Neural cell (in vitro differentiated cells): ENCODE measurements around the gene MTRFR. TPM values are rescaled to one million over a fixed set of nuclear protein-coding genes. Genes with fewer than 3 reads are reported as not detected.

Experiments used
- H2AFZ ChIP-seq: fragments of 200-600, 300-800 bp; sonication (generic), shearing (Covaris generic); 2 replicates; pipeline ENCODE4 v1.6.0; 2014; ENCODE audit warnings: low read depth, mild to moderate bottlenecking, antibody characterized with exemption, low read length, moderate library complexity
- H3F3A ChIP-seq: fragments of 200-600 bp; shearing (Covaris generic); 2 replicates; pipeline ENCODE4 v1.6.1; 2016; ENCODE audit warnings: mild to moderate bottlenecking, moderate library complexity, mixed read lengths, antibody characterized with exemption, low read length; ENCODE audit not compliant: insufficient read depth, poor library complexity, severe bottlenecking
- H3K27ac ChIP-seq: fragments of 200-600, 300-800 bp; sonication (generic), shearing (Covaris generic); 2 replicates; pipeline ENCODE4 v1.5.1; 2014; ENCODE audit warnings: mild to moderate bottlenecking, low read length, moderate library complexity
- H3K27me3 ChIP-seq: fragments of 300-800, 200-600 bp; sonication (generic), shearing (Covaris generic); 2 replicates; pipeline ENCODE4 v1.6.0; 2014; ENCODE audit warnings: mild to moderate bottlenecking, low read depth, low read length, moderate library complexity; ENCODE audit not compliant: insufficient read depth
- H3K36me3 ChIP-seq: fragments of 300-800, 200-600 bp; sonication (generic), shearing (Covaris generic); 2 replicates; pipeline ENCODE4 v1.5.1; 2014; ENCODE audit warnings: mild to moderate bottlenecking, antibody characterized with exemption, low read length, moderate library complexity; ENCODE audit not compliant: insufficient read depth
- H3K4me2 ChIP-seq: fragments of 300-800, 200-600 bp; sonication (generic), shearing (Covaris generic); 2 replicates; pipeline ENCODE4 v1.6.0; 2014; ENCODE audit warnings: mild to moderate bottlenecking, low read length
- H3K4me3 ChIP-seq: fragments of 300-800, 200-600 bp; sonication (generic), shearing (Covaris generic); 2 replicates; pipeline ENCODE4 v1.5.1; 2014; ENCODE audit warnings: mild to moderate bottlenecking, low read length, moderate library complexity
- H3K79me2 ChIP-seq: fragments of 200-600 bp; shearing (Covaris generic); replicated peaks from 2 replicates; pipeline ENCODE4 v1.6.0; 2014; ENCODE audit warnings: mild to moderate bottlenecking, low read length, moderate library complexity; ENCODE audit not compliant: insufficient read depth
- H3K9ac ChIP-seq: fragments of 300-800, 200-600 bp; sonication (generic), shearing (Covaris generic); 2 replicates; pipeline ENCODE4 v1.6.1; 2016; ENCODE audit warnings: mild to moderate bottlenecking, low read length, mixed read lengths
- H3K9me2 ChIP-seq: fragments of 200-600 bp; shearing (Covaris generic); 2 replicates; pipeline ENCODE4 v1.6.1; 2016; ENCODE audit warnings: mild to moderate bottlenecking, low read length, mixed read lengths; ENCODE audit not compliant: insufficient read depth
- H3K9me3 ChIP-seq: fragments of 200-600, 300-800 bp; sonication (generic), shearing (Covaris generic); 2 replicates; pipeline ENCODE4 v1.6.1; 2016; ENCODE audit warnings: mild to moderate bottlenecking, mixed run types, low read length, moderate library complexity, mixed read lengths
- H4K20me1 ChIP-seq: fragments of 200-600 bp; shearing (Covaris generic); 2 replicates; pipeline ENCODE4 v1.6.1; 2016; ENCODE audit warnings: mild to moderate bottlenecking, mixed run types; ENCODE audit not compliant: insufficient read depth
- EP300 ChIP-seq: fragments of 450-650 bp; conservative IDR thresholded peaks from 2 replicates; pipeline ENCODE4 v1.6.1; 2014; ENCODE audit warnings: antibody characterized with exemption, mild to moderate bottlenecking, moderate library complexity; ENCODE audit not compliant: poor library complexity, severe bottlenecking
- EZH2 ChIP-seq: fragments of 200-600, 300-800 bp; shearing (Covaris generic), sonication (generic); IDR thresholded peaks from 2 replicates; pipeline ENCODE4 v1.6.1; 2014; ENCODE audit warnings: antibody characterized with exemption, low read length, borderline replicate concordance, mild to moderate bottlenecking; ENCODE audit not compliant: insufficient read depth, poor library complexity, severe bottlenecking
- MXI1 ChIP-seq: fragments of 450-650 bp; conservative IDR thresholded peaks from 2 replicates; pipeline ENCODE4 v1.6.1; 2014; ENCODE audit warnings: antibody characterized with exemption, mild to moderate bottlenecking; ENCODE audit not compliant: poor library complexity, severe bottlenecking
- POLR2AphosphoS5 ChIP-seq: IDR thresholded peaks from 2 replicates; pipeline ENCODE4 v1.6.1; 2012
- RAD21 ChIP-seq: fragments of 450-650 bp; conservative IDR thresholded peaks from 2 replicates; pipeline ENCODE4 v1.6.1; 2014; ENCODE audit warnings: antibody characterized with exemption, mild to moderate bottlenecking, moderate library complexity
- SMC3 ChIP-seq: fragments of 450-650 bp; conservative IDR thresholded peaks from 2 replicates; pipeline ENCODE4 v1.6.1; 2014; ENCODE audit warnings: antibody characterized with exemption, mild to moderate bottlenecking, moderate library complexity; ENCODE audit not compliant: poor library complexity
- TAF1 ChIP-seq: IDR thresholded peaks from 2 replicates; pipeline ENCODE4 v1.6.1; 2012; ENCODE audit warnings: low read depth
- polyA plus RNA-seq: library from polyadenylated mRNA; depleted of rRNA; stranded (reverse); fragments of >200 nt; gene quantifications from 2 replicates; pipeline ENCODE4 v1.2.3, GENCODE V29; 2014
- TF ChIP-seq, protein P1 (sequence below): fragments of 450-650 bp; IDR thresholded peaks from 2 replicates; pipeline ENCODE4 v1.5.1; 2014; ENCODE audit warnings: antibody characterized with exemption, mild to moderate bottlenecking, moderate library complexity; ENCODE audit not compliant: poor library complexity, severe bottlenecking
- TF ChIP-seq, protein P2 (sequence below): IDR thresholded peaks from 2 replicates; pipeline ENCODE4 v1.6.1; 2012; ENCODE audit warnings: borderline replicate concordance

MTRFR gene
- polyA plus RNA-seq, 1 donor from 2014 or later, result 30.0 TPM

DNA sequence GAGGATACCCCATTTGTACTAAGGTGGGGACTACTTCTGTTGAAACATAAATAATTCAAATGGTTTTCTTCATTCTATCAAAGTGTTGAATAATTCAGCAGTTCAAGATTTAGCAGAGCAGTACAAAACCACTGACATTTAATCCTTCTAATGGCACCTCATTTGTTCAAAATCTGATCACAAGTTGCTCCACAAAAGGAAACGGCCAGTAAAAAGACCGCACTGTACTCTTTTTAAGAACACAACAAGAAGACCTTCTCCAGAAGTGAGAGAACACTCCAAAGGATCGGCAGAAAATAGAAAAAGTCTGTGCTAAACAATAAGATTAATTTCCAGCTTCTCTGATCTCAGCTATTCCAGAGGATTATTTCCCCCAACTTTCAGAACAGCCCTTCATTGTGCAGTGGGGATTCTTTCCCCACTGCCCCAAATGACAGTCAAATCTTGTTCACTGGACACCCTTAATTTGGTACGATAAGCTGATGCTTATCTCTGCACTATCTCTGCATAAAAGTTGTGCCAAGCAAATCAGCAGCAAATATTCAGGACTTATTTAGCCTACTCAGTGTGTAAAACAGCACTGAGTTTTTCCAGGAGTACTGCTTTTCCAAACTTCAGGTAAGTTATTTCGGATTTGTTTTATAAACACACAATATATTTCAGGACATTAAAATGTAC is 5.5 kb upstream of the MTRFR start:
- Histone ChIP-seq H3K9me2 (no peaks in the 10 kb centered on the region), H3K9me3 (no peaks in the 10 kb centered on the region), H2AFZ (no peak overlapping the region), H4K20me1 (no peaks in the 10 kb centered on the region), H3K36me3 (no peaks in the 10 kb centered on the region), H3K4me3 (peak overlapping the region; percentile 23), H3K27me3 (no peaks in the 10 kb centered on the region), H3K27ac (no peak overlapping the region), H3K9ac (no peak overlapping the region), H3K4me2 (no peak overlapping the region), H3K79me2 (peaks cover 37% of the 10 kb centered on the region), H3F3A (no peaks in the 10 kb centered on the region)
- no peak for TF ChIP-seq POLR2AphosphoS5
- no peak for TF ChIP-seq EZH2
- no peak for TF ChIP-seq SMC3
- no peak for TF ChIP-seq EP300
- no peak for TF ChIP-seq TAF1
- TF ChIP-seq MXI1, result no peak
- TF ChIP-seq, protein P1, sequence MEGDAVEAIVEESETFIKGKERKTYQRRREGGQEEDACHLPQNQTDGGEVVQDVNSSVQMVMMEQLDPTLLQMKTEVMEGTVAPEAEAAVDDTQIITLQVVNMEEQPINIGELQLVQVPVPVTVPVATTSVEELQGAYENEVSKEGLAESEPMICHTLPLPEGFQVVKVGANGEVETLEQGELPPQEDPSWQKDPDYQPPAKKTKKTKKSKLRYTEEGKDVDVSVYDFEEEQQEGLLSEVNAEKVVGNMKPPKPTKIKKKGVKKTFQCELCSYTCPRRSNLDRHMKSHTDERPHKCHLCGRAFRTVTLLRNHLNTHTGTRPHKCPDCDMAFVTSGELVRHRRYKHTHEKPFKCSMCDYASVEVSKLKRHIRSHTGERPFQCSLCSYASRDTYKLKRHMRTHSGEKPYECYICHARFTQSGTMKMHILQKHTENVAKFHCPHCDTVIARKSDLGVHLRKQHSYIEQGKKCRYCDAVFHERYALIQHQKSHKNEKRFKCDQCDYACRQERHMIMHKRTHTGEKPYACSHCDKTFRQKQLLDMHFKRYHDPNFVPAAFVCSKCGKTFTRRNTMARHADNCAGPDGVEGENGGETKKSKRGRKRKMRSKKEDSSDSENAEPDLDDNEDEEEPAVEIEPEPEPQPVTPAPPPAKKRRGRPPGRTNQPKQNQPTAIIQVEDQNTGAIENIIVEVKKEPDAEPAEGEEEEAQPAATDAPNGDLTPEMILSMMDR, result no peak
- TF ChIP-seq RAD21, result no peak
- TF ChIP-seq, protein P2, sequence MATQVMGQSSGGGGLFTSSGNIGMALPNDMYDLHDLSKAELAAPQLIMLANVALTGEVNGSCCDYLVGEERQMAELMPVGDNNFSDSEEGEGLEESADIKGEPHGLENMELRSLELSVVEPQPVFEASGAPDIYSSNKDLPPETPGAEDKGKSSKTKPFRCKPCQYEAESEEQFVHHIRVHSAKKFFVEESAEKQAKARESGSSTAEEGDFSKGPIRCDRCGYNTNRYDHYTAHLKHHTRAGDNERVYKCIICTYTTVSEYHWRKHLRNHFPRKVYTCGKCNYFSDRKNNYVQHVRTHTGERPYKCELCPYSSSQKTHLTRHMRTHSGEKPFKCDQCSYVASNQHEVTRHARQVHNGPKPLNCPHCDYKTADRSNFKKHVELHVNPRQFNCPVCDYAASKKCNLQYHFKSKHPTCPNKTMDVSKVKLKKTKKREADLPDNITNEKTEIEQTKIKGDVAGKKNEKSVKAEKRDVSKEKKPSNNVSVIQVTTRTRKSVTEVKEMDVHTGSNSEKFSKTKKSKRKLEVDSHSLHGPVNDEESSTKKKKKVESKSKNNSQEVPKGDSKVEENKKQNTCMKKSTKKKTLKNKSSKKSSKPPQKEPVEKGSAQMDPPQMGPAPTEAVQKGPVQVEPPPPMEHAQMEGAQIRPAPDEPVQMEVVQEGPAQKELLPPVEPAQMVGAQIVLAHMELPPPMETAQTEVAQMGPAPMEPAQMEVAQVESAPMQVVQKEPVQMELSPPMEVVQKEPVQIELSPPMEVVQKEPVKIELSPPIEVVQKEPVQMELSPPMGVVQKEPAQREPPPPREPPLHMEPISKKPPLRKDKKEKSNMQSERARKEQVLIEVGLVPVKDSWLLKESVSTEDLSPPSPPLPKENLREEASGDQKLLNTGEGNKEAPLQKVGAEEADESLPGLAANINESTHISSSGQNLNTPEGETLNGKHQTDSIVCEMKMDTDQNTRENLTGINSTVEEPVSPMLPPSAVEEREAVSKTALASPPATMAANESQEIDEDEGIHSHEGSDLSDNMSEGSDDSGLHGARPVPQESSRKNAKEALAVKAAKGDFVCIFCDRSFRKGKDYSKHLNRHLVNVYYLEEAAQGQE, result no peak

DNA sequence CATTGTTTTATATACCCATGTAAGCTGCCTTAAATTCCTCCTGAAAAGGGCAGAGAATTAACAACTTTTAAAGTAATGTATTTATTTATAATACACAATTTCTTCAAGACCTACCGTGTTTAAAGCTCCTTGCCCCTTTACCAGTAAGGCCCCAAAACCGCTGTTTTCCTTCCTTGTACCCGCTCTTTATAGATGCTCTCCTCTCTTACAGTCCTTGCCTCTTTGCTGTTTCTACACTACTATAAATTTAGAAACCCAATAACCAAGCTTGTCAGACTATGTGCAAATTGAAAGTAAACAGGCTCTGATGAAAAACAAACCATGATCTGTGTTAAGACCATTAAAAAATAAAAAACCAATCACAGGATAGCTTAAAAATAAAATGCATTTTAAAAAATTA is 4.2 kb upstream of the MTRFR start:
- Histone ChIP-seq H3K27ac (no peak overlapping the region), H3F3A (no peaks in the 10 kb centered on the region), H3K36me3 (no peaks in the 10 kb centered on the region), H3K27me3 (no peaks in the 10 kb centered on the region), H3K9me2 (no peaks in the 10 kb centered on the region), H3K4me3 (peak overlapping the region; percentile 29), H3K79me2 (peaks cover 43% of the 10 kb centered on the region), H3K9me3 (no peaks in the 10 kb centered on the region), H3K9ac (no peak overlapping the region), H4K20me1 (no peaks in the 10 kb centered on the region), H2AFZ (no peak overlapping the region), H3K4me2 (no peak overlapping the region)
- TF ChIP-seq, protein P1, result no peak
- TF ChIP-seq TAF1 (no peak), EZH2 (no peak), MXI1 (no peak), SMC3 (no peak), POLR2AphosphoS5 (no peak), RAD21 (no peak)
- TF ChIP-seq, protein P2, result no peak
